Gastroesophageal sphincter (tissue), 4 donors: Measurements from ENCODE around the gene ARL6IP1. TPM values are rescaled to one million over a fixed set of nuclear protein-coding genes. Genes with fewer than 3 reads are reported as not detected.

Experiments
- ATAC-seq: fragments of 150-250 bp; one replicate; pipeline ENCODE4 v1.9.1; 2016; ENCODE audit warnings: mild to moderate bottlenecking, moderate library complexity
- H3K27ac ChIP-seq, 4 donors: fragments of 200-600 bp; sonication (generic) in 3 of 4; 1 replicate in 3 of 4; 2 replicates in 1 of 4; pipeline ENCODE4 v1.5.1; 2016 to 2019
- H3K27me3 ChIP-seq: fragments of 200-600 bp; sonication (generic); one replicate; pipeline ENCODE4 v1.5.1; 2019
- H3K36me3 ChIP-seq, 2 donors: fragments of 200-600 bp; sonication (generic); one replicate each; pipeline ENCODE4 v1.5.1; 2019; ENCODE audit warnings: control low read depth in 1 of 2
- H3K4me1 ChIP-seq, 3 donors: fragments of 200-600 bp; sonication (generic); 1 replicate in 2 of 3; 2 replicates in 1 of 3; pipeline ENCODE4 v1.5.1; 2016 to 2019; ENCODE audit warnings: control low read depth in 2 of 3
- H3K4me3 ChIP-seq, 2 donors: fragments of 200-600 bp; sonication (generic); one replicate each; pipeline ENCODE4 v1.5.1; 2019; ENCODE audit warnings: mild to moderate bottlenecking in 1 of 2, moderate library complexity in 1 of 2
- H3K9me3 ChIP-seq, 3 donors: fragments of 200-600 bp; sonication (generic); one replicate each; pipeline ENCODE4 v1.5.1; 2017 to 2019; ENCODE audit warnings: control low read depth in 2 of 3
- EP300 ChIP-seq: sonication (generic); formaldehyde crosslinking; IDR thresholded peaks from one replicate; pipeline ENCODE4 v1.6.1; 2017; ENCODE audit warnings: antibody characterized with exemption, mild to moderate bottlenecking
- POLR2A ChIP-seq, 2 donors: fragments of 450-650 bp; IDR thresholded peaks; one replicate each; pipeline ENCODE4 v1.6.1; 2017; ENCODE audit warnings: antibody characterized with exemption in 2 of 2, mild to moderate bottlenecking in 2 of 2, moderate library complexity in 1 of 2
- POLR2AphosphoS5 ChIP-seq: sonication (generic); formaldehyde crosslinking; IDR thresholded peaks from one replicate; pipeline ENCODE4 v1.6.1; 2017; ENCODE audit warnings: antibody characterized with exemption
- WGBS, 2 donors: methylation state at CpG; one replicate each; pipeline ENCODE4 v1.1.5; 2018; ENCODE audit warnings: low coverage in 1 of 2; 5-methylcytosine and 5-hydroxymethylcytosine counted together
- total RNA-seq, 4 donors: library from RNA; depleted of rRNA; stranded (reverse); fragments of >200 nt; gene quantifications; one replicate each; pipeline ENCODE4 v1.1.0, GENCODE V29; 2016
- TF ChIP-seq, protein P1 (sequence below), 4 experiments: fragments of 200-600 bp in 2 of 4; fragments of 450-650 bp in 2 of 4; sonication (generic) in 1 of 4; IDR thresholded peaks; one replicate each; pipeline ENCODE4 v1.5.1; 2017 to 2019; ENCODE audit warnings: antibody characterized with exemption in 4 of 4, mild to moderate bottlenecking in 2 of 4, moderate library complexity in 2 of 4

The ARL6IP1 gene
- total RNA-seq, 4 donors from 2014 or later, result 70.2 to 157 (median 112) TPM

DNA sequence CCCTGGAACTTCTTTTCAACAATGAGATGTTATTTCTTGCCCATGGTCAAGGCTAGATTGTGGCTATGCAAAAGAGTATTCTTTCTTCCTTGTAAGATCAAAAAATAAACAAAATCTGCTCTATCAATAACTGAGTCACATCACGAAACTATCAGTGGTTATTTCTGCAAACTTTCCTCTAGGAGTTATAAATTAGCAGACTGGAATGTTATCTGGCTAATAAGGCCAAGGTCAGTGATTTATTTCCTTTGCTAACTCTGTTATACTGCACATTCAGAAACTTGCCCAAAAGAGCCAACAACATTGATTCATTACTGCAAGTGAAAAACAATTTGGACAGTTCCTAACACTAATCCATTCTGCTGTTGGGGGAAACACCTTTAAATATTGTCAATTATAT is 5.0 kb downstream of the ARL6IP1 start:
- no peak for ATAC-seq
- no peak overlapping the region for H3K4me3 ChIP-seq
- peaks cover 3 to 71% of the 10 kb centered on the region in 2 donors for H3K36me3 ChIP-seq
- WGBS, 2 donors, result 64 to 100% methylated on average over 1 of the region's 1 CpG
- no peaks in the 10 kb centered on the region for H3K9me3 ChIP-seq
- no peaks in the 10 kb centered on the region for H3K27me3 ChIP-seq
- H3K4me1 ChIP-seq, result peaks cover 0 to 37% (median 9%) of the 10 kb centered on the region in 3 donors
- TF ChIP-seq EP300 (no peak), POLR2A (IDR thresholded peaks at IDR 0.05) (no peak), POLR2AphosphoS5 (no peak)
- TF ChIP-seq, protein P1, sequence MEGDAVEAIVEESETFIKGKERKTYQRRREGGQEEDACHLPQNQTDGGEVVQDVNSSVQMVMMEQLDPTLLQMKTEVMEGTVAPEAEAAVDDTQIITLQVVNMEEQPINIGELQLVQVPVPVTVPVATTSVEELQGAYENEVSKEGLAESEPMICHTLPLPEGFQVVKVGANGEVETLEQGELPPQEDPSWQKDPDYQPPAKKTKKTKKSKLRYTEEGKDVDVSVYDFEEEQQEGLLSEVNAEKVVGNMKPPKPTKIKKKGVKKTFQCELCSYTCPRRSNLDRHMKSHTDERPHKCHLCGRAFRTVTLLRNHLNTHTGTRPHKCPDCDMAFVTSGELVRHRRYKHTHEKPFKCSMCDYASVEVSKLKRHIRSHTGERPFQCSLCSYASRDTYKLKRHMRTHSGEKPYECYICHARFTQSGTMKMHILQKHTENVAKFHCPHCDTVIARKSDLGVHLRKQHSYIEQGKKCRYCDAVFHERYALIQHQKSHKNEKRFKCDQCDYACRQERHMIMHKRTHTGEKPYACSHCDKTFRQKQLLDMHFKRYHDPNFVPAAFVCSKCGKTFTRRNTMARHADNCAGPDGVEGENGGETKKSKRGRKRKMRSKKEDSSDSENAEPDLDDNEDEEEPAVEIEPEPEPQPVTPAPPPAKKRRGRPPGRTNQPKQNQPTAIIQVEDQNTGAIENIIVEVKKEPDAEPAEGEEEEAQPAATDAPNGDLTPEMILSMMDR (IDR thresholded peaks at IDR 0.05), result no peak
- no peak overlapping the region for H3K27ac ChIP-seq

DNA sequence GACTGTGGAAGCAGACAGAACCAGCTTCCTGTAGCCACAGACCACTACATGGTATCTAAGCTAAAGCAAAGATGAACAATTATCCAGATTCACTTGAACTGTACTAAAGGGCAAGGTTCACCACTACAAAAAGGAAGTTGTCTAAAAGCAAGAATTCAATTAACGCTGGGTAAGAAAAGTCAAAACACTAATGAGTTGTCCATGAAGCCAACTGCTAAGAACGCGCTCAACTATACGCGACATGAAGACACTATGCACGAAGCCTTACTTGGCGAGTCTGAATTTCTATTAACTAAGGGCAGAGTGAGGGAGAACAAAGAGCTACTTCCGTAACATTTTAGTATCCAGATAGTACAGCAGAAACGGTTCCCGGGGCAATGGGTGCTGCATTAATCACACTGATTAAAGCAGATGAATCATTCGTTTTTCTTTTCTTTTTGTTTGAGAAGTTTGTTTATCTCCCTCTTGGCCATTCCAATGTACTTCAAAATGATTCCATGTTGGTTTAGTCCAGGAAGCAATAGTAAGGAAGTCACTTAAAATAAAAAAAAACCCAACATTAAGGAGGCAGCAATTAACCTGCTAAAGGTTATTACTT is 8.4 kb downstream of the ARL6IP1 start:
- ATAC-seq, result no peak
- Histone ChIP-seq H3K27ac (no peak overlapping the region), H3K36me3 (peaks cover 3 to 74% of the 10 kb centered on the region in 2 donors), H3K4me1 (peaks cover 3 to 29% (median 11%) of the 10 kb centered on the region in 3 donors), H3K9me3 (no peaks in the 10 kb centered on the region), H3K4me3 (no peak overlapping the region), H3K27me3 (no peaks in the 10 kb centered on the region)
- TF ChIP-seq EP300, result no peak
- no peak for TF ChIP-seq POLR2A (IDR thresholded peaks at IDR 0.05)
- TF ChIP-seq, protein P1 (IDR thresholded peaks at IDR 0.05), result no peak
- no peak for TF ChIP-seq POLR2AphosphoS5
- WGBS, 2 donors, result 88% methylated on average over 11 of the region's 11 CpGs

DNA sequence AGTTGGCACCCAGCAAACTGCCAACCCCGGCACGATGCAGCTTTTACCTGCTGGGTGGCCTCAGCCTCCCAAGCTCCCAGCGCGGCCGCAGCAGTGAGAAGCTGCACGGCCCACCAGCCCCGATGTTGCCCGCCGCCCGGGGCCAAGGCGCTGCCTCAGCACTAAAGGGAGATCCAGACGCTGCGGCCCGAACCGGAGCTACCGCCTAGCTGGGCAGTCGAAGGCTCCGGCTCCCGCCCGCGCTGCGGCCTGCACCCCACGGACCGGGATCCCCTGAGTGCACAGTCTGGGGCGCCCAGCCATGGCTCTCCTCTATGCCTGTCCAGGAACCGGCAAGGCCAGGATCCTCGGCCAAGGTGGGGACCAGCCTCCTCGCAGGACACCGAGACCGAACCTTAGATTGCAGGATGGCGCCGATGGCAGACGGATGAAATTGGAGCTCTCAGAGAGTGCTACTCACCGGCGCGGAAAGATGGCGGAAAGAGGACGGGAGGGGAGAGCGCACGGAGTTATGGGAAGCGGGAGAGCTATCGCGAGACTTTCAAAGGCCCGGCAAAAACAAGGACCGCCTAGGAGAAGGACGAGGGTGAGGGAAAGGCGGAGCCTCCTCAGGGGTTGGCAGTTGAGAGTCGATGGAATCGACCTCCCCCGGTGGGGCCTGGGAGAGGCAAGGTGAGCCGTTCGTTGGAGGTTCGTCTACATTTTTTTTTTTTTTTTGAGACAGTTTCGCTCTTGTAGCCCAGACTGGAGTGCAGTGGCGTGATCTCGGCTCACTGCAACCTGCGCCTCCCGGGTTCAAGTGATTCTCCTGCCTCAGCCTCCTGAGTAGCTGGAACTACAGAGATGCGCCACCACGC is 11.3 kb downstream of the ARL6IP1 start, which contains the start of gene RPS15A:
Gene RPS15A, minus strand, starts transcription at position 485 of the 857 bp plus-strand sequence. CDS start 1,221 bp downstream, outside the sequence.
- H3K27ac ChIP-seq, result peak within 1 kb of the TSS; percentile 83 to 93 (median 86)
- peak; percentile 100 for ATAC-seq
- H3K36me3 ChIP-seq, result peaks cover under 1 to 74% of the 10 kb centered on the region in 2 donors
- peaks cover 6 to 51% (median 28%) of the 10 kb centered on the region in 3 donors for H3K4me1 ChIP-seq
- peak within 1 kb of the TSS; percentile 85 to 93 for H3K4me3 ChIP-seq
- no peaks in the 10 kb centered on the region for H3K27me3 ChIP-seq
- TF ChIP-seq EP300, result no peak
- peak; percentile 56 to 69 for TF ChIP-seq POLR2A (IDR thresholded peaks at IDR 0.05)
- peak; percentile 90 for TF ChIP-seq POLR2AphosphoS5
- TF ChIP-seq, protein P1 (IDR thresholded peaks at IDR 0.05), result no peak
- 1 to 6% methylated on average over 18 to 31 of the region's 60 CpGs for WGBS, 2 donors
- H3K9me3 ChIP-seq, result no peaks in the 10 kb centered on the region

DNA sequence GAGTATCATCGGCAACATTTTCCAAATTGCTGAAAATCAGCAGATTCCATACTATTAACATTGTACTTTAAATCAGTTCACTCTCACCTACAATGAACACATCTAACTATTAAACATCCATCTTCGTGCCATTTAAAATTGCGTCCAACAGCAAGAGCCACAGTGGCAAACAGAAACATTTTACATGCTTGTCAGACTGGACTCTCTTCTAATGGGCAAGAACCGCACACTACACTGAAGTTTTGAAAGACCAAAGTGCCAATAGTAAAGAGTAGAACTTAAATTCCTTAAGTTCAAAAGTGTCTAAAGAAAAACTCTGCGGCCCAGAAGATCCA is 11.9 kb downstream of the ARL6IP1 start:
- Histone ChIP-seq H3K9me3 (no peaks in the 10 kb centered on the region), H3K27ac (peak overlapping the region; percentile 83 to 93 (median 86)), H3K4me3 (peak overlapping the region; percentile 85 to 93), H3K27me3 (no peaks in the 10 kb centered on the region), H3K4me1 (peaks cover 6 to 57% (median 28%) of the 10 kb centered on the region in 3 donors), H3K36me3 (peaks cover 0 to 74% of the 10 kb centered on the region in 2 donors)
- TF ChIP-seq EP300, result no peak
- TF ChIP-seq POLR2AphosphoS5, result no peak
- TF ChIP-seq POLR2A (IDR thresholded peaks at IDR 0.05), result no peak
- TF ChIP-seq, protein P1 (IDR thresholded peaks at IDR 0.05), result no peak
- WGBS, 2 donors, result 0% methylated on average over 4 of the region's 5 CpGs
- no peak for ATAC-seq
